GM21526 (cell line): ENCODE results near the gene LRP1B.

ENCODE experiments used
- ATAC-seq: cut with Tn5 transposase; IDR thresholded peaks from one replicate; pipeline ENCODE4 v1.9.1; 2021; ENCODE audit warnings: moderate library complexity; ENCODE audit not compliant: unreplicated experiment, low FRiP score

LRP1B gene

DNA sequence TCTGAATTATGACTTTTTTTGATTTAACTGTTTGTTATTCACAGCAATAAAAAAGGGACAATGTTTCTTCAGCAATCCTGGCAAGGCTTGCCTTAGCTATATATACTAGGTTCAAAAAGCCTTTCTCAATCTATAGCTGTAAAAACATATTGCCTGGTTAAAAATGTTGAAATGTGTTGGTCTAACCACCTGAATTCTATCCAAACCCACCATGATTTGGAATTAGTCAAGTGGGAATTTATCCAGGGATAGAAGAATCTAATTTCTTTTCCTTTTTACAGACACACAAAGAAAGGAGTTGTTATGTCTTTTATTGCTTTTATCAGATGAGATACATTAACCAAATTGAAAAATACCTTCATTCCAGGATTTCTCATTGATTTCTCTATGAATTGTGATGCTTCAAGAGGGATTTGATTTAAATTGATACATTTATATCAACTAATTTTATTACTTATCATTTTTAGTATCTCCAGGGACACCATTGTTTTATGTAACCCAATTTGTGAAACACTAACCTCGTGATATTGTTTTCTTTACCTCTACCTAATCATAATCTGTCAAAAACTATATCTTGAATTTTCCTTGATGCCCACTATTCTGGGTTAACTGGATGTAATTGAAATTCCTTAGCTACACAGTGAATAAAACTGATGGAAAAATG, 88.1 kb downstream of the LRP1B start:
- ATAC-seq = no peak

DNA sequence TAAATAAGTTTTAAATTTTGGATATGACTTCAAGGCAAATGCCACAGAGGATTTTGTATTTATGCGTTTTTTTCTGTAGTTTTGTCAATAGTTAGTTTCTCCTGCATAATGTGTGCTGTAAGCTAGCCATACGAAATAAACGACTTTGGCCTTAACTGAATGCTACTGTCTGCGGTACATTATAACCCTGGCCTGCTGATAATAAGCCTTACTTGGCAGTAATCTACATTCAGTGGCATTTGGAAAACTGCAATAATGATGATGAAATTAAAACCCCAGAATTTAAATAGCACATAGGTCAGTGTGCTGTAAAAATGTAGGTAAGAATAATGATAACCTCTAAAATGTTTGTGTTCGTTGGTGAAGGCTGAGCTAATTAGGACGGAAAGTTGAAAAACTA, 88.8 kb downstream of the LRP1B start:
- no peak for ATAC-seq

DNA sequence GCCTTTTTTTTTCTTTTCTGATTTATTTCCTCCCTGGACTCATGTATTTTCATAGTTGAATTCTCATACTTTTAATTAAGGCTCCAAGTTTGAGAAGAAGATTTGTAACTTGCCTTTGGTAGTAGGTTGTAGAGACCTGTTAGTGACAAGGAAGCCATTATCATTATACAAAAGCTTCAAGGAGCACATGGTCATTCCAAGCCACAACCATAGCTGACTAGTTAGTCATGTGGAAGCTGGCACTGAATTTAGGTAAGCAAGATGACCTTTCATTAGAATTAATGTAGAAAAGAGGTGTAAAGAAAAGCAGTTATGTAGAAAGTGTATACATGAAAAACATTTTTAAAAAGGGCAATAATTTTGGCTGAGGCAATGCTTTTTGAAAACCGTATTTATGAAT, 89.7 kb downstream of the LRP1B start:
- ATAC-seq = no peak

DNA sequence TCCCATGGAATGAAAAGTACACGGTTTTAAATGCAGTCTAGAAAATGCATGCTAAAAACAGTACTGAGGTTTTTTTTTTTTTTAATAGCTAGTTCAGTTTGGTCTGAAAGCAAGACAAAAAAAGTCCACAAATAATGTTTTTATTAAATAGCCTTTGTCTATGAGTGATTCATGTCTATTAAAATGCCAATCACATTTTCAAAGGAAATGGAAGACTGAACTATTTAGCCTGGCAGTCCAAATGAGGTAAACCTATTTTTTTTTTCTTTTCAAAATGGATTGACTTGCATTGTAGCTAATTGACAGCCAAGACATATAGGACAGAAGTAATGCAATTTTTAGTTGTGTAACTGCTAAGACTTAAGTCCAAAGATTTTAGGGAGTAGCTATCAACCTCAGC, 90.3 kb downstream of the LRP1B start:
- ATAC-seq = no peak

DNA sequence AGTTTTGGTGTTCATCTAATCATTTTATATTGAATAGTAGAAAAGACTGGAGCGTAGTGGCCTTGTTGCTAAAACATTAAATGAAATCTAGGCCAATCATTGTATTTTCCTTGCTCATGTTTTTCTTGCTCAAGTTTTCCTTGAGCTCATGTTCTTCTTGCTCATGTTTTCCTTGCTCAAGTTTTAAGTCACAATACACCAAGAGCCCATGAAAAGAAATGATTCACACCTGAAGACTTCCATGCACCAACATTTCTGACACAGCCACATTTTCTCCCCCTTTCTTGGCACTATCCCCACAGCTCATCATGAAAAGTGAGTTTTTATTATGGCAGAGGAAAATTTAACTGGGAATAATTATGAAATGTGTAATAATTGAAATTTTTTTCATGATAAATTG, 92.0 kb downstream of the LRP1B start:
- no peak for ATAC-seq

DNA sequence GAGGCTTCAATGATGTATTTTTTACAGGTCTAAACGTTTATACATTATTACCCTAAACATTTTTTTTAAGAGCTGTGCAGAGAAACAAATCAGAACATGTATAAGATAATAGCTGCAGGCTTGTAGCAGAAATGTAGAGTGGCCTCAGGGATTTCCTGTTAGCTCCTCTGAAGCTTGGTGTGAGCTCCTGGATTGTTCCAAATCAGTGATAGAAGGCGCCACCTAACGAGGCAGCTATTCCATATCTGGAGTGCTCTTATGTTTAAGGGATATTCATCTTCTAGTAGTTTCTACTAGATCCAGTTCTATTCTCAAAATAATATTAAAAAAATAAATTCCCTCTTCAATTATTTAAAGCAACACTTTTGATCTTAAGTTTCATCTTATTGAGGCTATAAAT, 93.1 kb downstream of the LRP1B start:
- no peak for ATAC-seq

DNA sequence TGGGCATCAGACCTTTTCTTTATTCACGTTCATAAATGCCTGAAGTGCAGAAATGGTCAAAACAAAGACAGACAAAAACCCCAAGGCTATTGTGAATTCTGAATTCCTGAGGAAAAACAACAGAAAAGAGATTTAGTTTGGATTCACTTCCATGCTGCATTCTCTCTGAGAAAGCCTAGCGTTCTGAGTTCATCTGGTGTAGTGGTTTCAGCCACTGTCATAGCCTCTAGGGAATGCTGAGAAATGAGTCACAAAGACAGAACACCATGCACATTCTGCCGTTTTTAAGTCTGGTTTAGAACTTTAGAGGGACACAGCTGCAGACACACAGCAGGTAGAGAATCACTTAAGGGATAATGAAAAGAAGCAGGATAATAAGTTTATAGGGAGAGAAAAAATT, 93.8 kb downstream of the LRP1B start:
- ATAC-seq = no peak

DNA sequence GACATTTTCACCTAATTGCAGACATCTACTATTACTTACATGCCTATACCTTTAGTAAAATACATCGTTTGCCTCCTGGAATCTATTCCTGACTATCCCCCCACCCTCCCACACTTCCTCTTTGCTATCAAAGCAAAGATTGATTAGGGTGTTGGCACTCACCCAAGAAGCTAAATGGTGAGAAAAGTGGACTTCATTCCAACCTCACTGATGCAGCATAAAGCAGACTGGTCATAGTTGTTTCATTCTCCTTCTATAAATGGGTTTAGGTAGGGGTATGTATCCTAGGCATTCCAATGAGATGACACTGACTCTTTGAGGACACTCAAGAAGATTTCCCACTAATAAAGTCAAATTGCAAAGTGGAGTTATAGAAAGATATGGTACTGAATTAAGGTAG, 97.4 kb downstream of the LRP1B start:
- ATAC-seq = no peak

DNA sequence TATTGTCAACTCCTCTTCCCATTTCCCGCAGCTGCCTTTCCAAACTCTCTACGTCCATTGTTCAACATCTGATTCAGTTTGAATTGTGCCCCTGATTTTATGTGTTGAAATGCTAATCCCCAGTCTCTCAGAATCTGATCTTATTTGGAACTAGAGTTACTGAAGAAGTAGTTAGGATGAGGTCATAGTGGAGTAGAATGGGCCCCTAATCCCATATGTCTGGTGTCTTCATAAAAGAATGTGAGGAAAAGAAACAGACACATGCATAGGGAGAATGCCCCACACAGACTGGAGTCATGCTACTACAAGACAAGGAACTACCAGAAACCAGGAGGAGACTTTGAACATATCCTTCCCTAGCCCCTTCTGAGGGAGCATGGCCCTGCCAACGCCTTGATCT, 99.2 kb downstream of the LRP1B start:
- no peak for ATAC-seq

DNA sequence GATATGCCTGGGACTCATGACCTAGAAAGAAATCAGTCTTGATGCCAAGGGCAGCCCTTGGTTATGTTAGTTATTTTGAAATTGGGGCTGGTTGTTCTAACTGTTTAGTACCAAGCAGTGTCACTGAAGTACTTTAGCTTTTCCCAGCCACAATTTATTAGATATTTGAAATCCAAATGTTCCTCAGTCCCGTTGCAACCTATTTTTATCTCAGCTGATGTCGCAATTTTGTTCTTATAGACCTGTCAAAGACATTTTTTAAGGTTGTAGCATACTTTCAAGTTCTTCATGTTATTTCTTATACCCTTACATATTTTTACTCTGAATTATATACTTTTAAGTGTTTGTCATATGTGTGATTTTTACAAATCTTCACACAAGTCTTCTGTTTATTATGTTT, 100.1 kb downstream of the LRP1B start:
- ATAC-seq = no peak

DNA sequence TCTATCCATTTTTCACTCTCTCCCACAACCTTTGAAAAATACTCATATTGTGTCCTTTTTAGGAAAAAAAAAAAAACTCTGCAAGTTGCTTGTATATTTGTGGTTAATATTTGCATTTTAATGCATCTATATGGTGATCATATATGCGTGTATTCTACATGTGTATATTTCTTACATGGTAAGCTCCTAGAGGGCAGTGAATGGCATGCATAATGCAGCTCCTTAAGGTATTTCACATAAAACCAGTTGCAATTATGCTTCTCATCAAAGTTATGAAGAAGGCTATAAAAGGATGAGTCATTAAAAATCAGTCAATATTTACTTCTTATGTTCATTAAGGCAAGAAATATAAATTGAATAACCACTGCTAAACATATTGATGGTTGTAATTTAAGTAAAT, 100.8 kb downstream of the LRP1B start:
- ATAC-seq = no peak

DNA sequence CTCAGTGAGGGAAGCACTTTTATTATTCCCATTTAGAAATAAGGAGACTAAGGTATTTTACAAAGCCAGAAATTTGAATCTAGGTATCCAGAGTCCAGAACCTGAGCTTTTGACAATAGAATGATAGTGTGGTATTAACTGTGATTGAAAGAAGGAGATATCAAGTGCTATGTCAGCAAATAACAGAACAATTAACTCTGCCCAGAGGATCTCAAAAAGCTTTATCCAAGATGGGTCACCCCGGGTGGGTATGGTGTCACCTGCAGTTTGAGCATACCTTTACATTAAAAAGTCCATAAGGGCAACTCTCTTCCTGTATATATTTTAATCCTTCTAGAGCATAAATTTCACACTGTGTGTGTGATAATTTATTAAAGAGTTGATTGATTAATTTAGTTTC, 105.4 kb downstream of the LRP1B start:
- ATAC-seq = no peak

DNA sequence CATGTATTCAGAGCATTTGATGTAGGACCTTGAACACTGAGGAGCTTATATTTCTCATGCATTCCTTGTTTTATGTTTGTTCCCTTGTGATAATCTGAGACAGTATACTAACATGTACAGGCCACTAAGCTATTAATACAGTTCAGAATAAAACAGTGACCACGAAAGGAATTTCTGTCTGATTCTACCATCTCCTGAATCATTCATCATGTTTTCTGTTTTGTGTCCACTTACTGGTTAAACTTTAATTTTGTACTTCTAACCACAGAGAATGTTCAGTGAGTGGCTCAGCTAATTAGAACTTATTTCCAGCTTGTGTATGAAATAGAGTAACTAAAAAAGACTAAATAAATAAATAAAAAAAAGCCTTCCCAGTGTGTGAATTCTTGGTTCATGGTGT, 110.4 kb downstream of the LRP1B start:
- no peak for ATAC-seq

DNA sequence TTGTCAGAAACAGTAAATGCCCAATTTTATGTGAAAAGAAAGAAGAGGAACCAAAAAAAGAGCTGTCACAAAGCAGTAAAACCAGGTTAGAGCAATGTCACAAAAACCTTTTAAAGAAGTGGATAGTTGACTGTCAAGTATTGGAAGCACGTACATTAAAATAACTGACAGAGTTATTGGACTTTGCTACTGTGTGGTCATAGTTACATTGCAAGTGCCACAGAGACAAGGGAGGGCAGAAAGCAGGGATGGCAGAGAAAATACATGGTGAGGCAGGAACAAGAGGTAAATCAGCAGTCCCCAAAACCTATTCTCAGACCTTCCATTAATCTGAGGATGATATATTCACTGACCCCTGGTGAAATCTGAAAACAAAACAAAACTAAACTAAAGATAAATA, 116.3 kb downstream of the LRP1B start:
- no peak for ATAC-seq

DNA sequence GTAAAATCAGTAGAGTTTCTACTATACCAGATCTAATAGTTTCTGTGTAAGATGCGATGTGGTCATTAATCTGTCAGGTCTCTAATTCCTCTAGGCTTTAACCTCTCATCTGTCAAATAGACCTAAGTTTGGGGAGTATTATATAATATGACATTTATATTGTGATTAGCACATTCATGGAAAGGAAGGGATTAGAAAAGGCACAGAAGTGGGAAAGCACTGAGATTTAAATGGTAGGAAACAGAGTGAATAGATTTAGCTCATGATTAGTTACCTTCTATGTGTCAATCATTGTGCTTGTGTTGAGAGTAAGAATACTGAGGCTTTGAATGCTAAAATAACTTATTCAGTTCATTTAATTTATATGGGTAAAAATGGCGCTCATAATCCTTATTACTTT, 118.0 kb downstream of the LRP1B start:
- ATAC-seq = no peak

DNA sequence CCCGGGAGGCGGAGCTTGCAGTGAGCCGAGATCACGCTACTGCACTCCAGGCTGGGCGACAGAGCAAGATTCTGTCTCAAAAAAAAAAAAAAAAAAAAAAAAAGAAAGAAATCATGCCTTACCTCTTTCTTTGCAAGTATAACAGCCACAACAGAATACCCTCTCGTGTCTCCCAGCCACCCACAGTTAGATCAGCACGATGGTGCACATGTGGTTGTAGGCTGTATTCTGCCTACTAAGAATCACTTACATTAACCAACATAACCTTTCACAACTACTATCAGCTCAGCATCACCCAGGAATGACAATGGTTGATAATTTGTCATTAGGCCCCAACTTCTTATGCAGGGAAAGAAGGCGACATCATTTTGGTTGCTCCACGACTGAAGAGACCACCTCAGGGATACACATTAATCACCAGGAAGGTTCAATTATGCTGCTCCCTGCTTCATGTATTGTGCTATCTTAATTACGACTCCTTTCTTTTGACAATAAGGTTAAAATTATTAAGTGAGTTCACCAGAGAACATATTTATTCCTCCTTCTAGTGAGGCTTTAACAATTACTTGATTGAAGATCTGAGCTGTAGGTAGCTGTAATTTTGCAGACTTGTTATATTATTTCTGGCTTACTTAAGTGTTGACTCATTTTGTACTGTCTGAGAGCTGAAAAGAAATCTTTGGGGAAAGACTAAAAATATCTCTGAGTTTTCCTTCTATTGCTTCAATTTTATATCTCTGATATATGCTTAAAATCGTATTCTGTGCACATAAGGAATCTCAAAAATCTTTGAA, 120.1 kb downstream of the LRP1B start:
- no peak for ATAC-seq

DNA sequence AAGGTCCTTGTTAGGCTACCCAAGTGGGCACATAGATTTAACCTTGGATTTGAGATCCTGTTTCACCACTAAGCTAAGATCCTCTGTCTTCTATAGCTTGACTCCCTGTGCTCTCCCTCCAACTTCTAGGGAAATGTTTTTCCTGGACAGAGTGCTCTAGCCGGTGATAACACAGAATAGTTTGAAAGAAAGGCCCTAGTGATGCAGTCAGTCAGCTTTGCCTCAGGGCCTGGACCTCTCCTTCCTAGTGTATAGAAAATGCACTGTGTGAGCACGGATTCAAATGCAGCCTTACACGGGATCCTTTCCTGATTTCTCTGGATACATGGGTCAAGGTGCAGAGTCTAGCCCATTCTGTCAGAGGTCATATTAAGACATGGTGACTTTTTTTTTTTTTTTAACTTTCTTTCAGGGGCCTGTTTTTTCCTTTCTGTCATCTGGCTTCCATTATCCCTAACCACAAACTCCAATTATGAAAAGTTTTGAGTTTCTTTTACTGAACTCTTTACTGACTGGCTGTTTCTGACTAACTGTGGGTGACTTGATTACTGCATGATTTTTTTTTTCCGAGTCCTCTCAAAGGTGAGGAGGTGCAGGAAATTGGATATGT, 122.6 kb downstream of the LRP1B start:
- ATAC-seq = no peak

DNA sequence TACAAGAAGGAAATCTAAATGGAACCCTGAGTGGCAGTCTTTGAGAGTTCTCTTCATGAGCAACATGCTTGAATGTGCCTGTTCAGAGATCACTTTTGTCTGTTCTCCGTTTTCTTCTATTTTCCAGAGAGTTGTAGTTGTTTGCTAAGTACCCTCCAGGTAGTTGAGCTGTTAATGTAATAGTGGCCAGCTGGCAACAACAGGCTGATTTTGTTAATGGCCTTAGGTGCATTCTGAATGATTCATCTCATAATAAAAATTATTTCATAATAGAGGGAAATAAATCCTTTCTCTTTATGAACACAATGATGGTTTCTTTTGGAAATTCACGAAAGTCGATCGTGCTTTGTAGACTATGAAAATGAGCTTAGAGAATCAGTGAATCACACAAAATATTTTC, 136.8 kb downstream of the LRP1B start:
- no peak for ATAC-seq

DNA sequence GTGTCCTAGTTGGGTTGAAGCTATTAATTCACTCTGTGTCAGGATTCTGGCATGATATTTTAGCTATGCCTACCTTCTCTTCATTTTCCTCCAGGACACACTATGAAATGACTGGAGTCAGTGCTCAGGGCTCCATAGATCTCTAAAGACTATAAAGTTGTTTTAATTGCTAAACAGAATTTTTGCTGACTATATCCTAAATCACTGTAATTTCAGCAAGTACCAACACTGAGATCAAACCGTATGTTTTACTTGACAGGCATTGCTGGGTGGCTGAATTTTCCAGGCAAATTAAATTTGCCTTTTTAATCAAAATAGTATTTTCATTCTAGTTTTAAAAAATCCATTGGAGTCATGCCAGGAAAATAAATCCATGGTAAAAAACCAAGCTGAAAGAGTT, 138.1 kb downstream of the LRP1B start:
- no peak for ATAC-seq

DNA sequence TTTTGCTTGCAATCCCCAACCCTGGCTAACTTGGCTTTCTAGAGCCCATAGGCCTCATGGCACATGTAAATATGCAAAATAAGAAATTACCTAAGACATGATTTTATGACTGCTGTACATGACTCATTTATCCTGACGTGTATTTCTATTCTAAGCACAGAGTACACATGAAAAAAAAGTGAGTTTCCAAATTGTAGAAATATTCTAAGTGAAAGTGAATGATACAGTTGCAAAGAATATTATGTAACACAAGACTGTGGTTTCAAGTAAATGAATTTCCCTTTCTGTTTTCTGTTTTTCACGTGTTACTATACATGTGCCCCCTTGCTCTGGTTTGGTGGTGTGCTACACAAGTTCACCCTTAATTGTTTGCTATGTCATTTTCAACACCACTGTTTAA, 162.4 kb downstream of the LRP1B start:
- ATAC-seq = no peak

DNA sequence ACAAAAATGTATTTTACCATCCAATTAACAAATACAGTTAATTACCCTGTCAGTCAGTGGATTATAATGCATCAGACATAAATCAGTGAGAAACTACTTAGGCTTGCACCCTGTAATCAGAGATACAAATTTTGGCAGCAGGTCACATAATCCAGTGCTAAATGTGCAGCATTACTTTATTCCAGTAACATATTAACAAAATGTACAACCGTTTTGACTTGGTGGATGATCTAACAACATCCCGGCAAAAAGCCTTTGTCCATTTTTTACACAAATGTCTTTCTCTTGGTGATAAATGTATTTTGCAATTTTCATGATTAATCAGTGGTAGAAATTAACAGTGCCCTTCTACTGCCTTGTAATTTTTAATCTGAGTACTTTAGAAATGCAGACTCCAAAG, 162.8 kb downstream of the LRP1B start:
- no peak for ATAC-seq

DNA sequence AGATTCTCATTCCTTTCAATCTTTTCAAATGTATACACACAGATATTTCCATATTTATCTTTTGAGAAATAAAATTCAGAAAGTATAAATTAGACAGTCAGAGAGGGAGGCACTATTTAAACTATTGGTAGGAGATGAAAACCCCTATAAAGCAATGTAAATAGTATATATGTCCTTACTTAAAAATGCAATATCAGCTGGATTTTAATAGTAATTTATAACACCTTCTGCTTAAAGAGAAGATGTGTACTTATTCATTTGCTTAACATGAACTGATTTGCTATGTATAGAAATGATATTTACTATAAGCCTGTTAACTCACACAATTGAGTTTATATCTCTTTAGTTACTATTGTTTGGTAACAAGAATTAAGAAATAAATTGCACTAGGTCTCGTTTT, 163.3 kb downstream of the LRP1B start:
- no peak for ATAC-seq
